ENCODE measurements around the gene PLCD3. TPM values are rescaled to one million over a fixed set of nuclear protein-coding genes. Genes with fewer than 3 reads are reported as not detected.

PLCD3 gene
- total and polyA plus RNA-seq, 2 of the 13 experiments (the other 11 are each of a cell fraction or from before 2014, with no cell fraction given) = 11.3 to 39.1 TPM

DNA sequence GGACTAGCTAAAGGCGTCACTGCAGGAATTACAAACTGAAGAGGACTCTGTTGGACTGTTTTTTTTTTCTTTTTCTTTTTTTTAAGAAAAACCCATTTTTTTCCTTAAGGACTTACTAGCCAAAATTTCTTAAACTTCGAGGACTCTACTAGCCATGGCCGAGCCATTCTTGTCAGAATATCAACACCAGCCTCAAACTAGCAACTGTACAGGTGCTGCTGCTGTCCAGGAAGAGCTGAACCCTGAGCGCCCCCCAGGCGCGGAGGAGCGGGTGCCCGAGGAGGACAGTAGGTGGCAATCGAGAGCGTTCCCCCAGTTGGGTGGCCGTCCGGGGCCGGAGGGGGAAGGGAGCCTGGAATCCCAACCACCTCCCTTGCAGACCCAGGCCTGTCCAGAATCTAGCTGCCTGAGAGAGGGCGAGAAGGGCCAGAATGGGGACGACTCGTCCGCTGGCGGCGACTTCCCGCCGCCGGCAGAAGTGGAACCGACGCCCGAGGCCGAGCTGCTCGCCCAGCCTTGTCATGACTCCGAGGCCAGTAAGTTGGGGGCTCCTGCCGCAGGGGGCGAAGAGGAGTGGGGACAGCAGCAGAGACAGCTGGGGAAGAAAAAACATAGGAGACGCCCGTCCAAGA is 16.8 kb upstream of the PLCD3 start (continued):
- TF ChIP-seq, protein P1, sequence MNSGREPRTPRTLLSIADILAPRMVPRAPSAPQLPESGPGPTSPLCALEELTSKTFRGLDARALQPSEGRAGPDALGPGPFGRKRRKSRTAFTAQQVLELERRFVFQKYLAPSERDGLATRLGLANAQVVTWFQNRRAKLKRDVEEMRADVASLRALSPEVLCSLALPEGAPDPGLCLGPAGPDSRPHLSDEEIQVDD (CRISPR knock-in tag; IDR thresholded peaks at IDR 0.05; ENCODE audit: borderline replicate concordance) = peak; percentile 53; the same call in 1 of the 2 replicates
- TF ChIP-seq STAG1 (CRISPR knock-in tag; IDR thresholded peaks at IDR 0.05) (peak; percentile 77), RXRA (CRISPR knock-in tag; IDR thresholded peaks at IDR 0.05) (peak; percentile 80), MLLT10 (CRISPR knock-in tag; IDR thresholded peaks at IDR 0.05) (no peak), NPAS2 (CRISPR knock-in tag; IDR thresholded peaks at IDR 0.05; ENCODE audit: borderline replicate concordance) (no peak), ZNF205 (CRISPR knock-in tag; IDR thresholded peaks at IDR 0.05) (peak; percentile 46), TOPORS (CRISPR knock-in tag; IDR thresholded peaks at IDR 0.05) (peak; percentile 27; the same call in 1 of the 2 replicates), ZFP41 (CRISPR knock-in tag; IDR thresholded peaks at IDR 0.05; ENCODE audit: borderline replicate concordance) (peak; percentile 41; the same call in 1 of the 2 replicates), MTF1 (CRISPR knock-in tag; IDR thresholded peaks at IDR 0.05) (0 out of 2 replicates have a peak, but pooled peaks have one; percentile 49), SALL1 (CRISPR knock-in tag; IDR thresholded peaks at IDR 0.05) (peak; percentile 57; the same call in 1 of the 2 replicates), ZNF451 (CRISPR knock-in tag; IDR thresholded peaks at IDR 0.05) (peak; percentile 87; the same call in 1 of the 2 replicates), ZC3H4 (CRISPR knock-in tag; IDR thresholded peaks at IDR 0.05; ENCODE audit: borderline replicate concordance) (0 out of 2 replicates have a peak, but pooled peaks have one; percentile 9), TAF1 (CRISPR knock-in tag; IDR thresholded peaks at IDR 0.05) (peak; percentile 57), ZNF607 (CRISPR knock-in tag; IDR thresholded peaks at IDR 0.05; ENCODE audit: borderline replicate concordance) (peak; percentile 23; the same call in 1 of the 2 replicates)
- TF ChIP-seq, protein P2, sequence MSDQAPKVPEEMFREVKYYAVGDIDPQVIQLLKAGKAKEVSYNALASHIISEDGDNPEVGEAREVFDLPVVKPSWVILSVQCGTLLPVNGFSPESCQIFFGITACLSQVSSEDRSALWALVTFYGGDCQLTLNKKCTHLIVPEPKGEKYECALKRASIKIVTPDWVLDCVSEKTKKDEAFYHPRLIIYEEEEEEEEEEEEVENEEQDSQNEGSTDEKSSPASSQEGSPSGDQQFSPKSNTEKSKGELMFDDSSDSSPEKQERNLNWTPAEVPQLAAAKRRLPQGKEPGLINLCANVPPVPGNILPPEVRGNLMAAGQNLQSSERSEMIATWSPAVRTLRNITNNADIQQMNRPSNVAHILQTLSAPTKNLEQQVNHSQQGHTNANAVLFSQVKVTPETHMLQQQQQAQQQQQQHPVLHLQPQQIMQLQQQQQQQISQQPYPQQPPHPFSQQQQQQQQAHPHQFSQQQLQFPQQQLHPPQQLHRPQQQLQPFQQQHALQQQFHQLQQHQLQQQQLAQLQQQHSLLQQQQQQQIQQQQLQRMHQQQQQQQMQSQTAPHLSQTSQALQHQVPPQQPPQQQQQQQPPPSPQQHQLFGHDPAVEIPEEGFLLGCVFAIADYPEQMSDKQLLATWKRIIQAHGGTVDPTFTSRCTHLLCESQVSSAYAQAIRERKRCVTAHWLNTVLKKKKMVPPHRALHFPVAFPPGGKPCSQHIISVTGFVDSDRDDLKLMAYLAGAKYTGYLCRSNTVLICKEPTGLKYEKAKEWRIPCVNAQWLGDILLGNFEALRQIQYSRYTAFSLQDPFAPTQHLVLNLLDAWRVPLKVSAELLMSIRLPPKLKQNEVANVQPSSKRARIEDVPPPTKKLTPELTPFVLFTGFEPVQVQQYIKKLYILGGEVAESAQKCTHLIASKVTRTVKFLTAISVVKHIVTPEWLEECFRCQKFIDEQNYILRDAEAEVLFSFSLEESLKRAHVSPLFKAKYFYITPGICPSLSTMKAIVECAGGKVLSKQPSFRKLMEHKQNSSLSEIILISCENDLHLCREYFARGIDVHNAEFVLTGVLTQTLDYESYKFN (CRISPR knock-in tag; conservative IDR thresholded peaks at IDR 0.05) = peak; percentile 12; the same call in 1 of the 2 replicates
- TF ChIP-seq, protein P3, sequence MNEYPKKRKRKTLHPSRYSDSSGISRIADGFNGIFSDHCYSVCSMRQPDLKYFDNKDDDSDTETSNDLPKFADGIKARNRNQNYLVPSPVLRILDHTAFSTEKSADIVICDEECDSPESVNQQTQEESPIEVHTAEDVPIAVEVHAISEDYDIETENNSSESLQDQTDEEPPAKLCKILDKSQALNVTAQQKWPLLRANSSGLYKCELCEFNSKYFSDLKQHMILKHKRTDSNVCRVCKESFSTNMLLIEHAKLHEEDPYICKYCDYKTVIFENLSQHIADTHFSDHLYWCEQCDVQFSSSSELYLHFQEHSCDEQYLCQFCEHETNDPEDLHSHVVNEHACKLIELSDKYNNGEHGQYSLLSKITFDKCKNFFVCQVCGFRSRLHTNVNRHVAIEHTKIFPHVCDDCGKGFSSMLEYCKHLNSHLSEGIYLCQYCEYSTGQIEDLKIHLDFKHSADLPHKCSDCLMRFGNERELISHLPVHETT (CRISPR knock-in tag; conservative IDR thresholded peaks at IDR 0.05) = 0 out of 2 replicates have a peak, but pooled peaks have one; percentile 39
- TF ChIP-seq, protein P4, sequence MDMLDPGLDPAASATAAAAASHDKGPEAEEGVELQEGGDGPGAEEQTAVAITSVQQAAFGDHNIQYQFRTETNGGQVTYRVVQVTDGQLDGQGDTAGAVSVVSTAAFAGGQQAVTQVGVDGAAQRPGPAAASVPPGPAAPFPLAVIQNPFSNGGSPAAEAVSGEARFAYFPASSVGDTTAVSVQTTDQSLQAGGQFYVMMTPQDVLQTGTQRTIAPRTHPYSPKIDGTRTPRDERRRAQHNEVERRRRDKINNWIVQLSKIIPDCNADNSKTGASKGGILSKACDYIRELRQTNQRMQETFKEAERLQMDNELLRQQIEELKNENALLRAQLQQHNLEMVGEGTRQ (IDR thresholded peaks at IDR 0.05; ENCODE audit: low read depth, low read length) = no peak
- TF ChIP-seq, protein P4 (CRISPR knock-in tag; IDR thresholded peaks at IDR 0.05; ENCODE audit: borderline replicate concordance) = 0 out of 2 replicates have a peak, but pooled peaks have one; percentile 34
